H9 (cell line): ENCODE results near the gene SLC11A1. TPM values are rescaled to one million over a fixed set of nuclear protein-coding genes. Genes with fewer than 3 reads are reported as not detected.

Experiments
- DNase-seq: peaks from one replicate; pipeline ENCODE4 v3.0.0-alpha.2; 2017
- H2AFZ ChIP-seq: one replicate; pipeline ENCODE4 v1.6.1; 2013; ENCODE audit warnings: mild to moderate bottlenecking, low read length, control low read depth, moderate library complexity
- H2AK5ac ChIP-seq: 2 replicates; pipeline ENCODE4 v1.6.1; 2013; ENCODE audit warnings: low read length, control low read depth, mixed read lengths; ENCODE audit not compliant: insufficient read length
- H2BK120ac ChIP-seq: one replicate; pipeline ENCODE4 v1.6.1; 2013; ENCODE audit warnings: low read depth, mild to moderate bottlenecking, low read length, control low read depth, inconsistent platforms; ENCODE audit not compliant: poor library complexity, severe bottlenecking
- H2BK12ac ChIP-seq: 2 replicates; pipeline ENCODE4 v1.6.1; 2013; ENCODE audit warnings: low read length, control low read depth, mixed read lengths, low read depth; ENCODE audit not compliant: insufficient read length
- H2BK15ac ChIP-seq: 2 replicates; pipeline ENCODE4 v1.6.1; 2013; ENCODE audit warnings: low read depth, low read length, control low read depth
- H2BK20ac ChIP-seq: one replicate; pipeline ENCODE4 v1.6.1; 2013; ENCODE audit warnings: low read depth, mild to moderate bottlenecking, low read length, control low read depth, inconsistent platforms; ENCODE audit not compliant: poor library complexity, severe bottlenecking
- H2BK5ac ChIP-seq: 2 replicates; pipeline ENCODE4 v1.6.1; 2013; ENCODE audit warnings: low read length, control low read depth, mixed read lengths; ENCODE audit not compliant: insufficient read length
- H3K14ac ChIP-seq: 2 replicates; pipeline ENCODE4 v1.6.1; 2013; ENCODE audit warnings: low read length, control low read depth; ENCODE audit not compliant: insufficient read depth
- H3K18ac ChIP-seq: 2 replicates; pipeline ENCODE4 v1.6.1; 2013; ENCODE audit warnings: low read depth, mild to moderate bottlenecking, mixed read lengths, low read length, control low read depth; ENCODE audit not compliant: insufficient read length
- H3K23ac ChIP-seq: 2 replicates; pipeline ENCODE4 v1.6.1; 2013; ENCODE audit warnings: low read length, control low read depth, mixed read lengths, low read depth; ENCODE audit not compliant: insufficient read length
- H3K23me2 ChIP-seq: 2 replicates; pipeline ENCODE4 v1.6.1; 2013; ENCODE audit warnings: low read depth, mild to moderate bottlenecking, mixed read lengths, low read length, control low read depth; ENCODE audit not compliant: insufficient read length, poor library complexity, severe bottlenecking
- H3K27ac ChIP-seq: 2 replicates; pipeline ENCODE4 v1.5.1; 2013; ENCODE audit warnings: low read length, control low read depth, mixed read lengths, low read depth; ENCODE audit not compliant: insufficient read length
- H3K27me3 ChIP-seq: 2 replicates; pipeline ENCODE4 v1.6.1; 2013; ENCODE audit warnings: low read length, control low read depth, inconsistent platforms; ENCODE audit not compliant: insufficient read depth
- H3K4ac ChIP-seq: 2 replicates; pipeline ENCODE4 v1.6.1; 2013; ENCODE audit warnings: low read depth, mild to moderate bottlenecking, control low read depth, inconsistent platforms, low read length, moderate library complexity
- H3K4me1 ChIP-seq: 2 replicates; pipeline ENCODE4 v1.6.1; 2013; ENCODE audit warnings: low read length, control low read depth, inconsistent platforms; ENCODE audit not compliant: insufficient read depth
- H3K4me2 ChIP-seq: 2 replicates; pipeline ENCODE4 v1.6.1; 2013; ENCODE audit warnings: low read length, control low read depth, mixed read lengths; ENCODE audit not compliant: insufficient read length, insufficient read depth
- H3K56ac ChIP-seq: 2 replicates; pipeline ENCODE4 v1.6.1; 2013; ENCODE audit warnings: low read depth, mild to moderate bottlenecking, mixed read lengths, low read length, control low read depth; ENCODE audit not compliant: insufficient read length
- H3K79me1 ChIP-seq: 2 replicates; pipeline ENCODE4 v1.6.1; 2013; ENCODE audit warnings: low read depth, mild to moderate bottlenecking, moderate library complexity, low read length, control low read depth, inconsistent platforms; ENCODE audit not compliant: insufficient read depth, poor library complexity, severe bottlenecking
- H3K79me2 ChIP-seq: 2 replicates; pipeline ENCODE4 v1.6.1; 2013; ENCODE audit warnings: low read length, control low read depth, inconsistent platforms; ENCODE audit not compliant: insufficient read depth
- H3K9ac ChIP-seq: 2 replicates; pipeline ENCODE4 v1.6.1; 2013; ENCODE audit warnings: low read length, control low read depth, mixed read lengths; ENCODE audit not compliant: insufficient read length; ENCODE audit errors: extremely low read depth
- H3K9me3 ChIP-seq: one replicate; pipeline ENCODE4 v1.6.1; 2013; ENCODE audit warnings: low read depth, low read length, inconsistent platforms; ENCODE audit not compliant: control insufficient read depth
- H3T11ph ChIP-seq: one replicate; pipeline ENCODE4 v1.6.1; 2013; ENCODE audit warnings: mild to moderate bottlenecking, low read length, control low read depth, inconsistent platforms
- H4K20me1 ChIP-seq: one replicate; pipeline ENCODE4 v1.6.1; 2013; ENCODE audit not compliant: control insufficient read depth, insufficient read length, insufficient read depth
- H4K5ac ChIP-seq: 2 replicates; pipeline ENCODE4 v1.6.1; 2013; ENCODE audit warnings: low read depth, mild to moderate bottlenecking, mixed read lengths, low read length, control low read depth; ENCODE audit not compliant: insufficient read length
- H4K8ac ChIP-seq: replicated peaks from 2 replicates; pipeline ENCODE4 v1.6.1; 2013; ENCODE audit warnings: low read length, control low read depth, mixed read lengths, low read depth; ENCODE audit not compliant: insufficient read length
- H4K91ac ChIP-seq: 2 replicates; pipeline ENCODE4 v1.6.1; 2013; ENCODE audit warnings: low read depth, mild to moderate bottlenecking, moderate library complexity, mixed read lengths, low read length, control low read depth; ENCODE audit not compliant: insufficient read length
- H3K27ac Mint-ChIP-seq, 3 experiments: 2 replicates in 2 of 3; 3 replicates in 1 of 3; pipeline ENCODE4 v1.8.0; 2020 to 2021; ENCODE audit warnings: mixed read lengths in 3 of 3, mild to moderate bottlenecking in 1 of 3, moderate library complexity in 1 of 3
- H3K27me3 Mint-ChIP-seq: 2 replicates; pipeline ENCODE4 v1.8.0; 2021; ENCODE audit warnings: low read depth, mild to moderate bottlenecking, moderate library complexity, mixed read lengths
- H3K36me3 Mint-ChIP-seq, 3 experiments: 2 replicates in 2 of 3; 3 replicates in 1 of 3; pipeline ENCODE4 v1.8.0; 2020 to 2021; ENCODE audit warnings: low read depth in 3 of 3, mixed read lengths in 3 of 3; ENCODE audit not compliant: insufficient read depth in 1 of 3
- H3K4me1 Mint-ChIP-seq, 2 experiments: 2 replicates each; pipeline ENCODE4 v1.8.0; 2020; ENCODE audit warnings: mixed read lengths in 2 of 2
- H3K4me3 Mint-ChIP-seq, 2 experiments: 2 replicates in 1 of 2; 3 replicates in 1 of 2; pipeline ENCODE4 v1.8.0; 2020 to 2021; ENCODE audit warnings: mild to moderate bottlenecking in 2 of 2, mixed read lengths in 2 of 2, moderate library complexity in 1 of 2
- H3K9me3 Mint-ChIP-seq, 2 experiments: 2 replicates in 1 of 2; 3 replicates in 1 of 2; pipeline ENCODE4 v1.8.0; 2020; ENCODE audit warnings: mild to moderate bottlenecking in 2 of 2, mixed read lengths in 2 of 2, moderate library complexity in 1 of 2
- CTCF ChIP-seq: fragments of 200-600 bp; sonication (generic); conservative IDR thresholded peaks from 3 replicates; pipeline ENCODE4 v1.8.0; 2021; ENCODE audit warnings: antibody characterized with exemption, mild to moderate bottlenecking
- WGBS: extraction: QIAGEN DNeasy Blood & Tissue Kit; methylation state at CpG from one replicate; pipeline ENCODE4 v1.1.7; 2013; ENCODE audit warnings: missing lambda C conversion rate, low lambda C conversion rate, mixed read lengths; ENCODE audit not compliant: insufficient read length; ENCODE audit errors: extremely low coverage; 5-methylcytosine and 5-hydroxymethylcytosine counted together
- total RNA-seq: library from RNA; stranded (reverse); gene quantifications from 2 replicates; pipeline ENCODE4 v1.2.1, GENCODE V29; 2021

Gene SLC11A1
- total RNA-seq, 1 experiment from 2014 or later: 0.11 TPM

- H3K18ac ChIP-seq: no peak overlapping the region
- Mint-ChIP-seq H3K4me3 (no peak overlapping the region), H3K9me3 (no peaks in the 10 kb centered on the region), H3K4me1 (no peaks in the 10 kb centered on the region), H3K36me3 (no peaks in the 10 kb centered on the region), H3K27me3 (peaks cover 5% of the 10 kb centered on the region; the same call in 1 of the 2 replicates), H3K27ac (no peak overlapping the region)
- no peak overlapping the region for H3K27ac ChIP-seq
- no peak overlapping the region for H2AFZ ChIP-seq
- H2AK5ac ChIP-seq: no peak overlapping the region
- H4K5ac ChIP-seq: no peak overlapping the region
- no peak overlapping the region for H2BK20ac ChIP-seq
- H3K9me3 ChIP-seq: no peaks in the 10 kb centered on the region
- H2BK12ac ChIP-seq: no peak overlapping the region
- H3T11ph ChIP-seq: no peak overlapping the region
- H4K8ac ChIP-seq: no peak overlapping the region
- WGBS: no CpG with 5 or more reads among the region's 2 CpGs
- no peak for TF ChIP-seq CTCF
- no peak overlapping the region for H3K23ac ChIP-seq
- no peaks in the 10 kb centered on the region for H4K20me1 ChIP-seq
- H3K4me2 ChIP-seq: no peak overlapping the region
- no peak overlapping the region for H2BK120ac ChIP-seq
- H4K91ac ChIP-seq: no peak overlapping the region
- H3K23me2 ChIP-seq: no peaks in the 10 kb centered on the region
- no peaks in the 10 kb centered on the region for H3K79me2 ChIP-seq
- no peak overlapping the region for H2BK5ac ChIP-seq
- H3K14ac ChIP-seq: no peak overlapping the region
- H3K27me3 ChIP-seq: no peaks in the 10 kb centered on the region
- H3K4ac ChIP-seq: no peak overlapping the region
- no peaks in the 10 kb centered on the region for H3K79me1 ChIP-seq
- H3K4me1 ChIP-seq: no peaks in the 10 kb centered on the region
- no peak for DNase-seq
- H3K56ac ChIP-seq: no peak overlapping the region
- no peak overlapping the region for H3K9ac ChIP-seq
- no peak overlapping the region for H2BK15ac ChIP-seq
Observed at GRCh38 chr2:218375212-218375611, 6.9 kb upstream of the SLC11A1 start.
